Measurements from ENCODE around the gene PYROXD2.

Gene PYROXD2

DNA sequence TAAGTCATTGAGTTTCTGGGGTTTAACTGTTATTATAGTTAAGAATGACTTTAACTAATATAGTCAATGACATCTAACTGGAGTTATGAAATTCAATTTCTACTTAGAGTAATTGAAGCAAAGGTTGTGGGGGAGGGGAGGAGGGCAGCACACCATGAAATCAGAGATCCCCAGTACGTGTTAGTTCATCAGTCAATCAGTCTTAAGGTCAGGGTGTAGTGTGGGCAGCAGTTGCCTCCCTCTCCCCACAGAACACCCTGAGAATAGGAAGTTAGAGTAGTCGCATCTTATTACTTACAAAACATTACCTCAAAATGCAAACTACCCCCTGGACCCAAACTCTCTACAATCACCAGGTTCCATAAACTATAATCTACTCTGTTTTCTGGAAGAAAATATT lies 38.7 kb upstream of the PYROXD2 start:
- Histone ChIP-seq H3K9me3 (ENCODE audit: insufficient read depth, low read length, severe bottlenecking) (no peaks in the 10 kb centered on the region), H3K4me2 (ENCODE audit: insufficient read depth, low read length) (no peak overlapping the region), H3K79me2 (ENCODE audit: insufficient read depth, low read length) (no peaks in the 10 kb centered on the region), H3K4me1 (ENCODE audit: insufficient read depth, low read length) (no peaks in the 10 kb centered on the region), H3K27ac (ENCODE audit: low read length) (no peak overlapping the region), H2AFZ (ENCODE audit: low read depth, low read length) (no peak overlapping the region), H3K36me3 (ENCODE audit: insufficient read depth, low read length) (no peaks in the 10 kb centered on the region), H4K20me1 (ENCODE audit: insufficient read depth, low read length) (no peaks in the 10 kb centered on the region), H3K27me3 (ENCODE audit: insufficient read depth, low read length, poor library complexity) (peaks cover 23% of the 10 kb centered on the region), H3K4me3 (ENCODE audit: low read depth in 1 of 2, low read length in 2 of 2) (no peak overlapping the region), H3K9ac (ENCODE audit: low read depth, low read length) (no peak overlapping the region)
- no peak for TF ChIP-seq EZH2 (IDR thresholded peaks at IDR 0.05; ENCODE audit: borderline replicate concordance, low read depth, low read length, severe bottlenecking)
- TF ChIP-seq, protein P1, sequence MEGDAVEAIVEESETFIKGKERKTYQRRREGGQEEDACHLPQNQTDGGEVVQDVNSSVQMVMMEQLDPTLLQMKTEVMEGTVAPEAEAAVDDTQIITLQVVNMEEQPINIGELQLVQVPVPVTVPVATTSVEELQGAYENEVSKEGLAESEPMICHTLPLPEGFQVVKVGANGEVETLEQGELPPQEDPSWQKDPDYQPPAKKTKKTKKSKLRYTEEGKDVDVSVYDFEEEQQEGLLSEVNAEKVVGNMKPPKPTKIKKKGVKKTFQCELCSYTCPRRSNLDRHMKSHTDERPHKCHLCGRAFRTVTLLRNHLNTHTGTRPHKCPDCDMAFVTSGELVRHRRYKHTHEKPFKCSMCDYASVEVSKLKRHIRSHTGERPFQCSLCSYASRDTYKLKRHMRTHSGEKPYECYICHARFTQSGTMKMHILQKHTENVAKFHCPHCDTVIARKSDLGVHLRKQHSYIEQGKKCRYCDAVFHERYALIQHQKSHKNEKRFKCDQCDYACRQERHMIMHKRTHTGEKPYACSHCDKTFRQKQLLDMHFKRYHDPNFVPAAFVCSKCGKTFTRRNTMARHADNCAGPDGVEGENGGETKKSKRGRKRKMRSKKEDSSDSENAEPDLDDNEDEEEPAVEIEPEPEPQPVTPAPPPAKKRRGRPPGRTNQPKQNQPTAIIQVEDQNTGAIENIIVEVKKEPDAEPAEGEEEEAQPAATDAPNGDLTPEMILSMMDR (IDR thresholded peaks at IDR 0.05; ENCODE audit: borderline replicate concordance, extremely low read depth, low read length, poor library complexity, severe bottlenecking) = no peak
- no peak for ATAC-seq (ENCODE audit: insufficient read depth, low read depth)
- no peak for DNase-seq

GRCh38 chr10:98450618-98451017 lies 35.6 kb upstream of the PYROXD2 start:
- H2AFZ ChIP-seq (ENCODE audit: low read depth, low read length) = no peak overlapping the region
- DNase-seq = no peak
- H3K27ac ChIP-seq (ENCODE audit: low read length) = no peak overlapping the region
- no peaks in the 10 kb centered on the region for H3K9me3 ChIP-seq (ENCODE audit: insufficient read depth, low read length, severe bottlenecking)
- peaks cover 17% of the 10 kb centered on the region for H3K4me1 ChIP-seq (ENCODE audit: insufficient read depth, low read length)
- ATAC-seq (ENCODE audit: insufficient read depth, low read depth) = no peak
- H3K79me2 ChIP-seq (ENCODE audit: insufficient read depth, low read length) = peaks cover 18% of the 10 kb centered on the region
- H3K36me3 ChIP-seq (ENCODE audit: insufficient read depth, low read length) = no peaks in the 10 kb centered on the region; the same call in 1 of the 2 replicates
- peaks cover 10% of the 10 kb centered on the region for H3K27me3 ChIP-seq (ENCODE audit: insufficient read depth, low read length, poor library complexity)
- H3K9ac ChIP-seq (ENCODE audit: low read depth, low read length) = no peak overlapping the region
- H4K20me1 ChIP-seq (ENCODE audit: insufficient read depth, low read length) = no peaks in the 10 kb centered on the region
- TF ChIP-seq, protein P1 (IDR thresholded peaks at IDR 0.05; ENCODE audit: borderline replicate concordance, extremely low read depth, low read length, poor library complexity, severe bottlenecking) = no peak
- no peak for TF ChIP-seq EZH2 (IDR thresholded peaks at IDR 0.05; ENCODE audit: borderline replicate concordance, low read depth, low read length, severe bottlenecking)
- no peak overlapping the region for H3K4me2 ChIP-seq (ENCODE audit: insufficient read depth, low read length)
- H3K4me3 ChIP-seq (ENCODE audit: low read depth in 1 of 2, low read length in 2 of 2) = no peak overlapping the region

DNA sequence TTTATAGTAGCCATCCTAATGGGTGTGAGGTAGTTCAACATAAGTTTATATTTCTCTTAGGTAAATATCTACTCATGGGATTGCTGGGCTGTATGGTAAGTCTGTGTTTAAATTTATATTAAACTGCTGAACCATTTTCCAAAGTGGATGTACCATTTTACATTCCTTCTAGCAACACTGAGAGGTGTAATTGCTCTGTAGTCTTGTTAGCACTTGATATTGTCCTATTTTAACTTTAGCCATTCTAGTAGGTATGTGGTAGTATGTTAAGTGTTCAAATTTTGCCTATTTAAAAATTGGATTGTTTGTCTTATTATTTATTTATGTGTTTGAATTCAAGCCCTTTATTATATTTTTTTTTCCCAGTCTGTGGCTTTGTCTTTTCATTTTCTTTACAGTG lies 34.3 kb upstream of the PYROXD2 start:
- no peak for TF ChIP-seq EZH2 (IDR thresholded peaks at IDR 0.05; ENCODE audit: borderline replicate concordance, low read depth, low read length, severe bottlenecking)
- TF ChIP-seq, protein P1 (IDR thresholded peaks at IDR 0.05; ENCODE audit: borderline replicate concordance, extremely low read depth, low read length, poor library complexity, severe bottlenecking) = no peak
- no peak for ATAC-seq (ENCODE audit: insufficient read depth, low read depth)

More for the DNA sequence above, 34.3 kb upstream of the PYROXD2 start:
- Histone ChIP-seq H3K27me3 (ENCODE audit: insufficient read depth, low read length, poor library complexity) (peaks cover 10% of the 10 kb centered on the region), H3K79me2 (ENCODE audit: insufficient read depth, low read length) (peaks cover 31% of the 10 kb centered on the region), H3K9ac (ENCODE audit: low read depth, low read length) (no peak overlapping the region), H3K36me3 (ENCODE audit: insufficient read depth, low read length) (peaks cover 13% of the 10 kb centered on the region), H3K27ac (ENCODE audit: low read length) (no peak overlapping the region), H2AFZ (ENCODE audit: low read depth, low read length) (no peak overlapping the region), H3K4me3 (ENCODE audit: low read depth in 1 of 2, low read length in 2 of 2) (no peak overlapping the region), H3K4me2 (ENCODE audit: insufficient read depth, low read length) (no peak overlapping the region), H4K20me1 (ENCODE audit: insufficient read depth, low read length) (no peaks in the 10 kb centered on the region), H3K9me3 (ENCODE audit: insufficient read depth, low read length, severe bottlenecking) (no peaks in the 10 kb centered on the region), H3K4me1 (ENCODE audit: insufficient read depth, low read length) (peaks cover 31% of the 10 kb centered on the region)
- DNase-seq = no peak
